Germinal center (tissue), 1 donor: ENCODE results near the gene MROH7.

Experiments
- DNase-seq: peaks from one replicate; pipeline ENCODE4 v3.0.0; 2012; ENCODE audit warnings: mixed read lengths, low spot score

MROH7 gene

DNA sequence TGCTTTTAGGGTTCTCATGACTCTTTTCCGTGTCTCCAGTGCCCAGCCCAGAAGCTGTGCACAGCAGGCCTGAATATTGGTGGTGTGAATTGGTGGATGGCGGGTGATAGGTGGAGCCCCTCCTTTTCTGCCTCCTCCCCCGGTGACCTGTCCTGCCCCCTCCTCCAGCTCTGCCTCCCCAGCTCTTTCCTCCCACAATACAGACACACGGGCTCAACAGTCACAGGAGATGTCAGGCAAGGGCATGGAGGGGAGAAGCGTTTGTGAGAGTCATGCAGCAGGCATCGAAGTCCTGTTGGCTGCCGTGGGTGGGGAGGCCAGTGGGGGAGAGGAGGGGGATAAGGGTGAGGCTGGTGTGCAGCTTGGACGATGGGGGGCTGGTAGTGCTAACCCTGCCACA, 56.8 kb downstream of the MROH7 start:
- DNase-seq, result no peak

DNA sequence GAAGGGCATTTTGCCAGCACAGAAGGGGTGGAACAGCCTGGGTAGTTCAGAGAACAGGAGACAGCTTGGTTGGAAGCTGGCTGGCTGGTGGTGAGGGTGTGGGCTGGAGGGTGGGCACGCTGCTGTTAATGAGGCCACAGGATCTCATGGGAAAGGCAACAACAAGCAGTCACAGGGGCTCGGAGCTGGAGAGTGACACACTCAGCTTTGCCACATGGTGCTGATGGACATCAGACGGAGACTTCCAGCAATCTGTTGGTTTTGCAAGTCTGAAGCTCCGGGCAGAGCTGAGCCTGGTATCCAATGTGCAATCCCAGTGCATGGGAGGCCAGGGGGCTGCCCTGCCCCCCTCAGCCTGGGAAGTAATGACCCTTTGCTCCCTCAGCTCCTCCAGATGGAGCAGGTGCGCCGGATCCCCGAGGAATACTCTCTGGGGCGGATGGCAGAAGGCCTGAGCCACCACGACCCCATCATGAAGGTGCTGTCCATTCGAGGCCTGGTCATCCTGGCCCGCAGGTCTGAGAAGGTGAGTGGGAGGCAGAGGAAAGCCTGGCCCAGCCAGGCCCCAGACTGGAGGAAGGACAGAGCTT, 58.4 kb downstream of the MROH7 start:
- DNase-seq, result no peak

DNA sequence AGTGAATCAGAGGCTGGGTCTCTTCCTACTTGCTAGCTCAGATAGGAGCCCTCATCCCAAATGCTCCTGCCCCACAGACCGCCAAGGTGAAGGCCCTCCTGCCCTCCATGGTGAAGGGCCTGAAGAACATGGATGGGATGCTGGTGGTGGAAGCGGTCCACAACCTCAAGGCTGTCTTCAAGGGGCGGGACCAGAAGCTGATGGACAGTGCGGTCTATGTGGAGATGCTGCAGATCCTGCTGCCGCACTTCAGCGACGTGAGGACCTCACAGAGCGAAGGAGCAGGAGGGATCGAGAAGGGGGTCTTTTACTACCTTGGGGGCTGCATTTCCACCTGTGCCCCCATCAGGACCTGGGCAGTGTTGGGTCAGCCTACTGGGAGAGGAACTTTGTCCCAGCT, 59.5 kb downstream of the MROH7 start:
- no peak for DNase-seq

DNA sequence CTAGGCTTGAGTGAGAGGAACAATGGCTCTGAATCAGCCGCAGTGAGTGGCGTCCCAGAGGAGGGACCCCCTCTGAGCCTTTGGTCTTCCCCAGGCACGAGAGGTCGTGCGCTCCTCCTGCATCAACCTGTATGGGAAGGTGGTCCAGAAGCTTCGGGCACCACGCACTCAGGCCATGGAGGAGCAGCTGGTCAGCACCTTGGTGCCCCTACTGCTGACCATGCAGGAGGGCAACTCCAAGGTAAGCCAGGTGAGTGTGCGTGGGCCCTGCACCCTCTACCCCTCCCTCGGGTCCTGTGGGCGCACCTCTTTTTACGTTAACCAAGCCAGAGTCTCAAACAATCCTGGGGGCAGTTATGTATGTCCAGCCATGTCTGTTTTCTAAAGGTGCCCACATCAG, 60.4 kb downstream of the MROH7 start:
- no peak for DNase-seq

DNA sequence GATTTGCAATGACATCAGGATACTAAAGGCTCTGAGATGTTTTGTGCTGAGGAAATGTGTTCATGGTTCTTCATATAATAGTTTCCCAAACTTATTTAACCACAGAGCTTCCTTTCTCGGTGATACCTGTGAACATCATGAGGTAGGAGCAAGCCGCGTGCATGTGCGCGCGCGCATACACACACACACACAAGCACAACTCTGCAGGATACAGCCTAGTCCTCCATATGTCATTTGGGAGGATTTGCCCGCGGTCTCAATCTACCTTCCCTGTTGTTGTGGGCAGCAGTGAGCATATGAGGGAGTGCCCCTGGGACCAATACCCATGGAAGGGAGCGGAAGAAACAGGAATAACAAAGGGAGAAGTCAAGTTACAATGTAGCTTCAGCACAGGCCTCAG, 61.9 kb downstream of the MROH7 start:
- no peak for DNase-seq

GRCh38 chr1:54705153-54705552, 63.6 kb downstream of the MROH7 start:
- DNase-seq, result no peak

DNA sequence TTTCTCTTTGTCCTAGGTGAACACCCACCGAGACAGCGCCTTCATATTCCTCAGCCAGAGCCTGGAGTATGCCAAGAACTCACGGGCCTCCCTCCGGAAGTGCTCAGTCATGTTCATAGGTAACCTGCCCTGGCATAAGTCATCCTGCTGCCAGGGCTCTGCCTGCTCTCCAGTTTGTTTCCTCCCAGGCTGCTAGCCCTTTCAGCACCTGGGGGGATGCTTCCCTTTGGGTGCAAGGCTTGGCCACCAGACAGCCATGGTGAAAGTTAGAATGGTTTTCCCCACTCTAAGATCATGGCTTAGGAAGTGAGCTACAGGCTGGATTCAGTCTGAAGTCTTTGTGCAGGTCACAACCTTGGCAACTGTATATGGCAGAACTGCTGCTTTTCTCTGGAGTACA, 64.8 kb downstream of the MROH7 start:
- no peak for DNase-seq

DNA sequence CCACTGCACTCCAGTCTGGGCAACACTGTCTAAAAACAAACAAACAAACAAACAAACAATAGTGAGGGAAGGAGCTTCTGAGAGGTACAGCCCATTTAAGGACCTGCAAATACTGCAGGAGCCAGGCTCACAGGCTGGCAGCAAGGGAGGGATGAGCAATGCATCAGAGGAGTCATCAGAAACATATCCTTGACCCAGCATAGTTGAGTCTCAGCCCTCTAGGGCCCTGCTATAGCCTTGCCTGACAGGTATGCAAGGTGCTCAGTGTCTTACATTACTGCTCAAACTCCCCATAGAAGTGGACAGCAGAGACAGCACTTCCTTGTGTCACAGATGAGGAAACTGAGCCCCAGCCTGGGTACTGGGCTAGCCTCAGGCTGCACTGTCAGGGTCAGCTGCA, 66.8 kb downstream of the MROH7 start:
- no peak for DNase-seq

DNA sequence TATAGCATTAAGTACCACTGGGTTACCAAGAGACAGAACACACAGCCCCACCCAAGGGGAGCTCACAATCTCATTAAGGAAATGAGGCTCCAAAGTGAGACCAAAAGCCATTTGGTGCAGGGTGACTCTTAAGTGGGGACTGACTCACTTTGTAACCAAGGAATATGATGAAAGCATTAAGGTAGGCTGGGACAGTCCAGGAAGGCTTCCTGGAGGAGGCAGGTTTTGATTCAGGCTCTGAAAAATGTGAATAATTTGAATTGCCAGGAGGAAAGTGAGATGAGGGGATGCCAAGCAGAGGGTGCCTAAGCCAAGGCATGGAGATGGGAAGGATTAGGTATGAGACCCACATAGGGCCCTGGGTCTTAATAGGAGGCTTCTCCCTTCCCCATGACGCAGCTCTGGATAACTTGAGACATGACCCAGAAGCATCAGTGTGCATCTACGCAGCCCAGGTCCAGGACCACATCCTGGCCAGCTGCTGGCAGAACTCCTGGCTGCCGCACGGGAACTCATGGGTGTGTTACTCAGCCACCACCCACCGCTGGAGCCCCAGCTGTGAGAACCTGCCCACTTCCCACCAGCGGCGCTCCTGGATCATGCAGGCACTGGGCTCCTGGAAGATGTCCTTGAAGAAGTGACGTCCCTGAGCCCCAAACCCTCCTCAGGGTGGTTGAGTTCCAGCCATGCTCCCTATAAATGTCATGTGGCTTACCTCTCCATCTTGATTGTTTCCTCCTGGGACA, 68.1 kb downstream of the MROH7 start:
- DNase-seq, result no peak

DNA sequence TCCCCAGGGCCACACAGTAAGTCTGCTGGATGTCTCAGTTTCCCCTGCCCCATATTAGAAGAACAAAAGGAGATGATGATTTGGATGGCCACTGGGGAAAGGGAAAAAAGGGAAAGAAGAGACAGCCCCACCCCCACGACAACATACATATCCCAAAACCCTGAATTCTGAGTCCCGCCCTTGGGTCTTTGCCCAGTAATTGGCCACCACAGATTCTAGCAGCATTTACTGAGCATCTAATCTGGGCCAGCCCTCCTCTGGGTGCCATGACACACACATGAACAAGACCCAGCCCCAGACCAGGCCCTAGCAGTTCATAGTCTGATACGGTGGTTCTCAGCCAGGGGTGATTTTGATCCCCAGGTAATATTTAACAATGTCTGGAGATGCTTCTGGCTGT, 68.8 kb downstream of the MROH7 start:
- DNase-seq, result no peak

DNA sequence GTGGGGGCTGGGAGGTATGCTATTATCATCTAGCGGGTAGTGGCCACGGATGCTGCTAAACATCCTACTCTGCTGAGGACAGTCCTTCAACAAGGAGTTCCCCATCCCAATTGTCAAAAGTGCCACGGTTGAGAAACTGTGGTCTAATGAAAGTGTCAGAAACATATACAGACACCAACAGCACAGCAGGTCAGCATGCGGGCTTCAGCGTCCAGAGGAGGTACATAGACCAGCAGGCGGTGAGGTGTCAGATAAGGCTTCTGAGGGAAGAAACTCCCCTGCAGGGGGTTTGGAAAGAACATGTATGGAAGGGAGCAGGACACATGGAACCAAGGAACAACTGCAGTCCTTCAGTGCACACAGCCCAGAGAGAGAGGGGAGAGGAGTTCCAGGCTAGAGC, 69.3 kb downstream of the MROH7 start:
- no peak for DNase-seq

DNA sequence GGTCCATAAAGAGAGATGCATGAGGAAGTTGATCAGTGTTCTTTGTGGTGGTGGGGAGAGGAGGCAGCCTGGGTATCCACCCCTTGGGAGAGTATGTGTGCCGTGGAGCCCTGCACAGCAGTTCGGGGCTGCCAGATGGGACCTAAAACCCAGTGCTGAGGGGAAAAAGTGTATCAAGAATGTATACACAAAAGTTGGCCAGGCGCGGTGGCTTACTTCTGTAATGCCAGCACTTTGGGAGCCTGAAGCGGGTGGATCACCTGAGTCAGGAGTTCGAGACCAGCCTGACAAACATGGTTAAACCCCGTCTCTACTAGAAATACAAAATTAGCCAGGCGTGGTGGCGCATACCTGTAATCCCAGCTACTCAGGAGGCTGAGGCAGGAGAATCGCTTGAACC, 70.0 kb downstream of the MROH7 start:
- DNase-seq, result no peak

DNA sequence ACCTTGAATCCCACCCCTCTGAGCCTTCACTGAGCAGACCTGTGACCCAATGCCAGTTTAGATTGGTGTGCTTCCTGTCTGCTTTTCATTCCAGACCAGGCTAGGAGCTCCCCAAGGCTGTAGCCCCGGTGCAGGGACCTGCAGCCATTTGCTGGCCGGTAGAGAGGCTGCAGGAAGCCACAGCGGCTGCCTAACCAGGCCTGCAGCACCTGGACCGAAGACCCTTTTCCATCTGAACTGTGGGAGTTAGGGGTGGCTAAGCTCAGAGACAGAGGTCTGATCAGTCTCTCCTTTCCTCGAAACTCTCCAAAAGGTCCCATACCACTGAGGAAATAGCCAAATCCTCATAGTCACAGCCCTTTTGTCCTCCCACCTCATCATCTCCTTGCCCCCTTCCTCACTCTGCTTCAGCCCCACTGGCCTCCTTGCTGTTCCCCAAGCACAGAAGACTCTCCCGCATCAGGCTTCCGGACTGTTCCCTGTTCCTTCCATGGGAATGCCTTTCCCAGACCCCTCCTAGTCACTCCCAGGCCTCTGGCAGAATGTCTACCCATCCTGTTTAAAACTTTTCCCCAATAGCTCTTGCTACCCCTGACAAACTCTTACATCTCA, 73.4 kb downstream of the MROH7 start:
- DNase-seq, result no peak

GRCh38 chr1:54715493-54716298, 74.1 kb downstream of the MROH7 start, which contains the start of gene TTC4:
Gene TTC4 (plus strand): TSS chr1:54715861. CDS start chr1:54715909, 48 bp downstream.
- DNase-seq, result peak; percentile 92

- no peak for DNase-seq
Measured at GRCh38 chr1:54716299-54717047, 74.9 kb downstream of the MROH7 start.

- DNase-seq, result no peak
Measured at GRCh38 chr1:54721719-54722118, 80.1 kb downstream of the MROH7 start.

- DNase-seq, result no peak
Measured at GRCh38 chr1:54723985-54724384, 82.4 kb downstream of the MROH7 start.

GRCh38 chr1:54724771-54725170, 83.2 kb downstream of the MROH7 start:
- DNase-seq, result no peak

DNA sequence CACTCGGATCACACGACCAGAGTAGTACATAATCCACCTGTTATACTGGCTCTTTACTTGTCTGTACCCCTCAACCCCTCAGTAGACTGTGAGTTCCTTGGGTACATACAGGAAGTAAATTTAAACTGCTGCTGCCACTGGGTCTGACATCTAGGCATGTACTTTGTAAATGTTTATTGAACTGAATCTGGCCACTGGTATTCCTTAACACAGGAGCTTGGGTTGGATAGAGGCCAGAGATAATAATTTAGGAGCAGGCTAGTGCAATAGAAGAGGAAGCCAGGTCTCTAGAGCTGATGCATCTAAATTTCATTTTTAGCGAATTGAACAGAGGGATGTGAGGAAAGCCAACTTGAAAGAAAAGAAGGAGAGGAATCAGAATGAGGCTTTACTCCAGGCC, 86.4 kb downstream of the MROH7 start:
- DNase-seq, result no peak

- DNase-seq, result no peak
Measured at GRCh38 chr1:54736685-54737084, 95.1 kb downstream of the MROH7 start.

- no peak for DNase-seq
Measured at GRCh38 chr1:54738244-54738643, 96.7 kb downstream of the MROH7 start.

DNA sequence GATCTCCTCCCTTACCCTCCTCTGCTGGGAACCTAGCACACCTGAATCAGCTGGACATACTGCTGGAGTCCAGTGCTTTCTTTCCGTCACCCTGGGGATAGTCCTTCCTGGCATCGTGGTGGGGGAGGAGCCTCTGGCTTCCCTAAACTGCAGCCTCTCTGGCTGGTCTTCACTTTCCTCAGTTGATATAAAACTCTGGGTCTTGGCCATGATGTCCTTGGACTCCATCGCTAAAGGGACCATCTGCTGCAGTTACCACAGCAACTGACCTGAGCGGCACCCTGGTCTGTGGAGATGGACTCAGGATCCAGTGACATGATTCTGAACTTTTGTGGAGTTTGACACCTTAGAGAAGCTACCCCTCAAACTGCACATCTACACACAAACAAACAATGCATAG, 99.9 kb downstream of the MROH7 start:
- DNase-seq, result no peak
